ENCODE data around the gene NFE2L2. TPM values are rescaled to one million over a fixed set of nuclear protein-coding genes. Genes with fewer than 3 reads are reported as not detected.

Gene NFE2L2
- total RNA-seq, 4 donors from 2014 or later, result 55.5 to 111 (median 89.2) TPM

DNA sequence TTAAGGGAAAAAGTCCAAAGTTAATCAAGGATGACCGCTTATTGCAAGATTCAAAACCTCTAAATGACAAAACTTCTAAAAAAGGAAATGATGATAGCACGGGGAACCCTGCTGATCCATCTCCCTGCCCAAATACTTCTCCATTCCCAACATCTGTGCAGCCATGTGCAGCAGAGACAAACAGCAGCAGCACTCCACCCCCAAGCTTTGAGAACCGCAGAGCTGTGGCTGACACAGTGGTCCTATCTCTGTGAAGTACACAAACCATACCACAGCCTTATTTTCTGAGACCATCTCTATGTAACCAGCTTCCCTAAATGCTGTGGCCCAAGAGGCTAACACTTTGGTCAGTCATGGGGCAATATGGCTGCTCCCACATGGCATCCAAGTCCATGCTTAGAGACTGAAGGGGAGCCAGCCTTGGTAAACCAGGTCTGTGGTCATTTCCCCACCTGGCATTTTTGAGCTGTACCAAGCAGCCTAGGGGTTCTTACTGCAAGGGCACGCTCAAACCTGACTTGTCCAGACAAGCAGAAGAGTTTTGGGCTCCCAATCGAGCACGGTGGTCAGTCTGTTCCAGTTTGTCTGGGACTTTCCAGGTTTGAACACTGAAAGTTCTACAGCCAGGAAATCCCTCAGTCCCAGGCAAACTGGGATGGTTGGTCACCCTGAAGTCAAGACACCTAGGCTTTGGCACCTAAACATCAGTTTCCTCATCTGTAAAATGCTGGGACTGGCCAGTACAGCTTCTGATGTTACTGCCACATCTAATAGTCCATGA is 17.1 kb upstream of the NFE2L2 start:
- WGBS, 2 donors (ENCODE audit: low coverage in 1 of 2), result 78 to 100% methylated on average over 3 of the region's 6 CpGs
- Histone ChIP-seq H3K36me3 (peaks cover 0 to 4% of the 10 kb centered on the region in 2 donors), H3K4me1 (peaks cover 0 to 41% (median 0%) of the 10 kb centered on the region in 3 donors), H3K27ac (peak overlapping the region in 2 of 4 donors; percentile 2 to 10), H3K9me3 (no peaks in the 10 kb centered on the region), H3K27me3 (no peaks in the 10 kb centered on the region), H3K4me3 (no peak overlapping the region)
- no peak for TF ChIP-seq EP300 (IDR thresholded peaks at IDR 0.05)
- no peak for ATAC-seq

DNA sequence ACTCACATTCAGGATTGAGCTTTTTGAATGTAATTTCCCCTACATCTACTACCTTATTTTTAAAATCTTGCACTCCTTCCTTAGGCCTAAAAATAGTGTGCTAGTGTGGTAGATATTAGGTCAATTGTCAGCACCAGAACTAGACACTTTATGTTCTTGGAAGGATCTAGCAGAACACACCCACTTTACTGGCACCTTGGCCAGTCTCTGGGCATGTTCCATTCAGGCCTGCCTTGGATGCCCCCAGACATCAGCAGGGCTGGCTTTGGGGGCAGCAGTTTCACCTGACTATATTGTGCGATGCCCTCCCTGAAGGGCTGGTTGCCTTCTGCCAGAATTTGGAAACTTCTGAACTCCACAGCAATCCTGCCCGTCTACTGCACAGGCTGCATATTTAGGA is 15.3 kb upstream of the NFE2L2 start:
- no peak for ATAC-seq
- no peaks in the 10 kb centered on the region for H3K36me3 ChIP-seq

DNA sequence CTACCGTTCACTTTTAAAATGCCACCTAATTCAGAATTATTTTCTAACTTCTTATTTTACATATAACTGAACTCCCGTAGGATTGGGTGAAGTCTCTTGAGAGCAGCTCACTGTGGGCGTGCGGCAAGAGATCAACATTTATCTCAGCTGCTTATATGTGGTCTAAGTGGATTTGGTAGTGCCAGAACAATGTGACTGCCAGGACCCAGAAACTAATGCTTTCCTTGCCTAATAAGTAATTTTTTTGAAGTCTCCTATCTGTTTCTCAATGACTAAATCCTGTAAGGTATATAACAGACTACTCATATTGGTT is 11.2 kb upstream of the NFE2L2 start:
- no peaks in the 10 kb centered on the region for H3K27me3 ChIP-seq
- 8 to 38% methylated on average over 4 of the region's 4 CpGs for WGBS, 2 donors (ENCODE audit: low coverage in 1 of 2)
- TF ChIP-seq POLR2AphosphoS5 (IDR thresholded peaks at IDR 0.05) (no peak), EP300 (IDR thresholded peaks at IDR 0.05) (no peak), POLR2A (IDR thresholded peaks at IDR 0.05) (no peak)
- TF ChIP-seq, protein P1, sequence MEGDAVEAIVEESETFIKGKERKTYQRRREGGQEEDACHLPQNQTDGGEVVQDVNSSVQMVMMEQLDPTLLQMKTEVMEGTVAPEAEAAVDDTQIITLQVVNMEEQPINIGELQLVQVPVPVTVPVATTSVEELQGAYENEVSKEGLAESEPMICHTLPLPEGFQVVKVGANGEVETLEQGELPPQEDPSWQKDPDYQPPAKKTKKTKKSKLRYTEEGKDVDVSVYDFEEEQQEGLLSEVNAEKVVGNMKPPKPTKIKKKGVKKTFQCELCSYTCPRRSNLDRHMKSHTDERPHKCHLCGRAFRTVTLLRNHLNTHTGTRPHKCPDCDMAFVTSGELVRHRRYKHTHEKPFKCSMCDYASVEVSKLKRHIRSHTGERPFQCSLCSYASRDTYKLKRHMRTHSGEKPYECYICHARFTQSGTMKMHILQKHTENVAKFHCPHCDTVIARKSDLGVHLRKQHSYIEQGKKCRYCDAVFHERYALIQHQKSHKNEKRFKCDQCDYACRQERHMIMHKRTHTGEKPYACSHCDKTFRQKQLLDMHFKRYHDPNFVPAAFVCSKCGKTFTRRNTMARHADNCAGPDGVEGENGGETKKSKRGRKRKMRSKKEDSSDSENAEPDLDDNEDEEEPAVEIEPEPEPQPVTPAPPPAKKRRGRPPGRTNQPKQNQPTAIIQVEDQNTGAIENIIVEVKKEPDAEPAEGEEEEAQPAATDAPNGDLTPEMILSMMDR (IDR thresholded peaks at IDR 0.05), result no peak
- no peaks in the 10 kb centered on the region for H3K9me3 ChIP-seq
- peaks cover 0 to 27% (median 3%) of the 10 kb centered on the region in 3 donors for H3K4me1 ChIP-seq
- H3K4me3 ChIP-seq, result peak overlapping the region in 1 of 2 donors; percentile 0
- no peaks in the 10 kb centered on the region for H3K36me3 ChIP-seq
- H3K27ac ChIP-seq, result peak overlapping the region; percentile 35 to 77 (median 58)
- ATAC-seq, result no peak

More for the DNA sequence above, 15.3 kb upstream of the NFE2L2 start:
- peaks cover 0 to 54% (median 3%) of the 10 kb centered on the region in 3 donors for H3K4me1 ChIP-seq
- TF ChIP-seq POLR2A (IDR thresholded peaks at IDR 0.05), result no peak
- no peak for TF ChIP-seq POLR2AphosphoS5 (IDR thresholded peaks at IDR 0.05)
- TF ChIP-seq EP300 (IDR thresholded peaks at IDR 0.05), result no peak
- TF ChIP-seq, protein P1 (IDR thresholded peaks at IDR 0.05), result no peak
- no peak overlapping the region for H3K27ac ChIP-seq
- no peak overlapping the region for H3K4me3 ChIP-seq
- WGBS, 2 donors (ENCODE audit: low coverage in 1 of 2), result 100% methylated on average over 1 of the region's 2 CpGs; no CpG with 5 or more reads in 1 of the 2 donors
- H3K27me3 ChIP-seq, result no peaks in the 10 kb centered on the region
- no peaks in the 10 kb centered on the region for H3K9me3 ChIP-seq

DNA sequence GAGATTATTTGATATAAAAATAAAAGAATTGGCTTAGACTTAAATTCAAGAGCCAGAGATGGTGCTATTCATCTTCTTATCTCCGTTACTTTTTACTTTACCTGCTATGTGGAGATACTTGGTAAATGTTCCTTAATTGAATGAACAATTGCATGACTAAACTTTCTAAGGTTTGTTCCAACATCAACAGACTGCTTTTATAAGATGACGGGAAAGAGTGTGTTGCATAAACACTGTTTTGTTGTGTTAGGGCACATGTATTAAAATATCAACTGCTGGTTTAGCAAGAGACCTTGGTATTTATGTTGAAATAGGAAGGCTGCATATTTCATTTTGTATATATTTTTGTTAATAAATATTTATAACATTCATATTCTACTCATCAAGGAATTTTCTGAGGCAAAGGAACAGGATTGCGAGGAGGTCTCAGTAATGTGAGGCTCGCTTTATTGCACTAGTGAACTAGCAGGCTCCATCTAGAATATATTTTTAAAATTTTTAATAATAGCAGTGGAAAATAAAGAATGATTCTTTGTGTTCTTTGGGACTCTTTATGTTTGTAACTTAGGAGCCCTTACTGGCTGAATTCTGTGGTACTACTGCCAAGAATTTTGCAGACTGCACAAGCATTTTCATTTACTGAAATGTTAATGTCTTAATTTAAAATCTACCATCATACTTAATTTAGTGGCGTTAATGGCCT is 10.7 kb upstream of the NFE2L2 start:
- H3K27ac ChIP-seq, result peak overlapping the region; percentile 35 to 77 (median 59)
- whole genome bisulfite sequencing, 2 donors (ENCODE audit: low coverage in 1 of 2), result 17 to 26% methylated on average over 5 of the region's 5 CpGs
- no peaks in the 10 kb centered on the region for H3K9me3 ChIP-seq
- peaks cover 0 to 27% (median 3%) of the 10 kb centered on the region in 3 donors for H3K4me1 ChIP-seq
- H3K4me3 ChIP-seq, result peak overlapping the region in 1 of 2 donors; percentile 0
- no peaks in the 10 kb centered on the region for H3K36me3 ChIP-seq
- H3K27me3 ChIP-seq, result no peaks in the 10 kb centered on the region
- TF ChIP-seq EP300 (IDR thresholded peaks at IDR 0.05) (no peak), POLR2AphosphoS5 (IDR thresholded peaks at IDR 0.05) (peak; percentile 96)
- TF ChIP-seq, protein P1 (IDR thresholded peaks at IDR 0.05), result no peak
- peak; percentile 89 for ATAC-seq

DNA sequence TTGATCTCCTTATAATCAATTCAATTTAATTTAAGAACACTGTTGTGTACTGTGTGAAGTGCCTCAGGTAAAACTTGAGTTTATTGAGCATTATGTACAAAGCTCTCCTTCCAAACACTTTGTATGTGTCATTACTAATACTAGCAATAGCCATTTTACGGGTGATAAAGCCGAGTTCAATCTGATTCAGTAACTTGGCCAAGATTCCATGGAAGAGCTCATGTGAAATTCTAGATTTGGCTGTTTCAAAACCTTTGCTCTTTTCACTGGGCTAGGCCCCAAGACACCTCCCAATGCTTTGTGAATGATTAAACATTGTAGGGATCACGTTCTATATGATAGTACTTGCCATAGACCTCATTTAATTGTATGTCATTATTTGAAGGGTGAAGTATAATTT is 8.9 kb upstream of the NFE2L2 start:
- TF ChIP-seq POLR2AphosphoS5 (IDR thresholded peaks at IDR 0.05), result peak; percentile 15
- TF ChIP-seq, protein P1 (IDR thresholded peaks at IDR 0.05), result no peak
- ATAC-seq, result peak; percentile 59
- Histone ChIP-seq H3K9me3 (no peaks in the 10 kb centered on the region), H3K27ac (peak overlapping the region in 3 of 4 donors; percentile 12 to 77 (median 39)), H3K27me3 (no peaks in the 10 kb centered on the region), H3K36me3 (no peaks in the 10 kb centered on the region), H3K4me3 (no peak overlapping the region), H3K4me1 (peaks cover 0 to 20% (median 3%) of the 10 kb centered on the region in 3 donors)
- 47 to 68% methylated on average over 3 of the region's 3 CpGs for WGBS, 2 donors (ENCODE audit: low coverage in 1 of 2)
